NCI-H146 treated with DMSO at 0.1 percent for 48 hours (cell line): ENCODE results near the gene TM9SF1.
A peak's percentile ranks its signal among the peaks of the same experiment; 100 is the strongest.

Source experiments
- DNase-seq: peaks from one replicate; lab custom pipeline; 2025; ENCODE audit not compliant: unreplicated experiment; lab: John Stamatoyannopoulos, UW

The TM9SF1 gene

DNA sequence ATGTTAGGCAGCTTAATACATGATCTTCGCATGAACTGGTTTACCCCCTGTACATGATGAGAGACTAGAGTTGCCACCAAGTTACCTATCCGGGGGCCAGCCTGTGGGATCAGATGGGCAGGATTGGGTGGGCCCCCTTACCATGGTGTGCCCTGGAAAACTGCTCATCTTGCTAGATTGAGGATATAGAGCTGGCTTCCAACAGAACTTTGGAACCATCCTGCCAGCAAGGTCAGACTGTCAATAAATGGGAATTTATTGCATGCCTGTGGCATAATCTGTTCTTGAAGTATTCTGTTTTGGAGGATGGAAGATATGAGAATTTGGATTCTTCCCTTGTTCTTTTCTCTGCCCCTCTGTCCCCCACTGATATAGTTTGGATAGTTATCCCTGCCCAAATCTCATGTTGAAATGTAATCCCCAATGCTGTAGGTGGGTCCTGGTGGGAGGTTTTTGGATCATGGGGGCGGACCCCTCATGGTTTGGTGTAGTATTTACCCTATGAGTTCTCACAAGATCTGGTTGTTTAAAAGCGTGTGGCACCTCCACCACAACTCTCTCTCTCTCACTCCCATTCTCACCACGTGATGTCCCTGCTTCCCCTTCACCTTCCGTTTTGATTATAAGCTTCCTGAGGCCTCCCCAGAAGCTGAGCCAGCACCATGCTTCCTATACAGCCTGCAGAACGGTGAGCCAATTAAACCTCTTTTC lies 3.7 kb upstream of the TM9SF1 start:
- no peak for DNase-seq

GRCh38 chr14:24197056-24197450 lies 1.8 kb upstream of the TM9SF1 start:
- DNase-seq: no peak

DNA sequence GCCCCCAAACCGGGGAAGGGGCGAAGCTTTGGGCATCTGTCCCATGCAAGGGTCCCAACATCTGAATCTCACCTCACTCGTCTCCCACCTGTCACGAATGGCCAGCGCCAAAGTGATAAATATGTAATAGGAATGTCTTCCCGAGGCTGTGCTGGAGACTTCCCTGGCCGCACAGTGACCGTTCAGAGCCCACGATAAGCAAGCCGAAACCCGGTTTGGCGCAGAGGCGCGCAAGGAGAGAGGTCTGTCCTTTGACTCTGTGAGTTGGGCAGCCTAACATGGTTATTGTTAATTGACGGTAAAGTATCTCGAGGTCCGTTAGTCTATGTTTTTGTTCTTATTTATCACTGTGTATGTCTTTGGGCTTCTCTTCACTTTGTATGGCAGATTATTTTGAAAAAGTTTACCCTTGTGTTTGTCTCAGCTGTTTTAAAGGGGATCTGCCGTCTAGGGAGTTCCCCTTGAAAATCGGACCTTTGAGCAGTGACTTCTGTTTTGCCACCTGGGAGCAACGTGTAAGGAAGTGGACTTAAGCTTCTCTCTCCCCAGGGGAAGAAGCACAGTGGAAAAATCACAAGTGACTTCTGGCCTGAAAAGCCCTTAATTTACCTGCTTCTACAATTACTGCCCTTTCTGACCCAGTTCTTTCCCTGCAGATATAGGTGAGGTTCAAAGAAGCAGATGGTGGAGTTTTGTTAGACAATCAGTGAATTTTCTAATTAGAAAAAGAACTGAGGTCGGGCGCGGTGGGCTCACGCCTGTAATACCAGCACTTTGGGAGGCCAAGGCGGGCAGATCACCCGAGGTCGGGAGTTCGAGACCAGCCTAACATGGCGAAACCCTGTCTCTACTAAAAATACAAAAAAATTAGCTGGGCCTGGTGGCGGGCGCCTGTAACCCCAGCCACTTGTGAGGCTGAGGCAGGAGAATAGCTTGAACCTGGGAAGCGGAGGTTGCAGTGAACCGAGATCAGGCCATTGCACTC lies 1.1 kb upstream of the TM9SF1 start:
- no peak for DNase-seq

- DNase-seq: no peak
Observed at GRCh38 chr14:24194873-24195185, 412 bp downstream of the TM9SF1 start.

GRCh38 chr14:24194186-24194872 lies 912 bp downstream of the TM9SF1 start:
- no peak for DNase-seq

DNA sequence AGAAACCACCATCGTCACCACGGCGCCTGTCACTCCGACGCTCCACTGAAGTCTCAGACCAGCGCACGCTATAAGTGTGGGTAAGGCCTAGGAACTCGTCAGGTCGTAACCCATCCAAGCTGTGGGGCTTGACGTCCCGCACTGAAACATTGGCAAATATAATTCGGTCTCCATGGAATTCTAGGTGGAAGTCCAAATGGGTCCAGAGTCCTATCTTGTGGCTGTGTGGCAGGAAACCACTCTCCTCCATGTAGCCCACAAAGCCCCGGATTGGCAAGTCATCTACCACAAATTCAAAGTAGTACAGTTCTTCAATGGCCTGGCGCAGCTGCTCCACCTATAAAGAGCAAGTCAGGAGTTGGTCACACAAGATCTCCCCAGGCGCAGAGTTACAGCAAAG lies 2.3 kb downstream of the TM9SF1 start:
- no peak for DNase-seq

DNA sequence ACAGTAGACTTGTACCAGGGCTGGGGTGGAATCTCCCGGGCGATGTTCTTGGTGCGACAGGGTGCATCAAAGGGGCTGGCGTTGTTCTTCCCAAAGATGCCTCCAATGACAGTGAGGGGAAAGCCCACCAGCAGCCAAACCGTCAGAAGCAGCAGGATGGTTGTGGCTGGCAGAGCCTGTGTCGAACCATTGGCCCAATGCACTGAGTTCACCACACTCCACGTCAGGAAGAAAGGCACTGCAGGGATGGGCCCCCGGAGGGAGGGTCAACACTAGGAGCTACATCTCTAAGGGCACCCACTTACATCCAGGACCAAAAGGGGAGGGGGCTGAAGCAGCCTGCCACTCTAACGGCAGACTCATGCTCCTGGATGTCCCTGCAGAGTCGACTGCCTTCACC lies 4.8 kb downstream of the TM9SF1 start:
- DNase-seq: no peak

- DNase-seq: no peak
Observed at GRCh38 chr14:24189460-24189859, 5.8 kb downstream of the TM9SF1 start.

DNA sequence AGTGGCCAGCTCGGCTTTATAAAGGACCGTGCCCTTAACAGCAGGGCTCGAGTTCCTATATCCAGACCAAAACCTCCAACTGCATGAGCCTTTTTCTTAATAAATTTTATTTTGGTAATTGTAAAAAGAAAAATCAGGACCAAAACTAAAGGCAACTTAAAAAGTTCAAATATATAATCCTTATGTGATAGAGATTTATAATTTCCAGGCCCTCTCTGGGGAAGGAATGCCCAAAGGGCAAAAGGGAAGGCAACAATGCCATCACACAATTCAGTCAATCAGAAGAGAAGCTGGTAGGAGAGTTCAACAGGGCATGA lies 6.2 kb downstream of the TM9SF1 start:
- DNase-seq: no peak

DNA sequence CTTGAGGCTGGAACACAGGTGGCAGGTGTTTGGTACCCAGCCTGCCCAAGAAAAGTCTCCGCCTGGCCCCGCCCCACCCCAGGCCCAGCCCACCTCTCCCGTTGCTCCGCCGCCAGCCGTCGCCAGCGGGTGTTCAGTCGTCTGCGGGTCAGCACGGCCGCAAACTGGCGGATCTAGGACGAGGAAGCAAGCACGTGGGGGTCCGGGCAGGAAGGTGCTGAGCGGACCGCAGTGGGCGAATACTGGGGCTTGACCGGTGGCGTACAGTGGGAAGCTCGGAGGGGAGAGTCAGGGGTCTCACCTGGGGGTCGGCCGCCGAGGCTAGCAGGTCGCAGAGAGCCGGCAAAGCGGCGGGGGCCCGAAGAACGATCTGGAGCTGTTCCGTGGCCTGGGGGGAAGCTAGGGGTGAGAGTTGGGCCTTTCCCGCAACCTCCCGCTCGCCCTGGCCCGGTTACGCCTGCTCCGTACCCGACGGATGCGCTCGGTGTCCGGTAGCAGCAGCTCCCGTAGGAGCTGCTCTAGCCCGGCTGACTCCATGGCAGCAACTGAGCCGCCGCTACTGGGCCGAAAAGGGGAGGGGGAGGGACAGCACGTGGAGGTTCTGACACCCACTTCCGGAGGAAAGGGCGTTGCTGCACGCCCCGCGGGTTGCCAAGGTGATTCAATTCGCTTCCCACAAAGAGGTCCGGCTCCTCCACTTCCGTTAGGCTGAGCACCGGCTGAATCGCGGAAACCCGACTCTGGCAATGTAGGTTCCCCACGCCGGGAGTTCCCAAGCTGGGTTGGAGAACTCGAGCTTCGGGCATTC lies 6.8 kb downstream of the TM9SF1 start, which contains the start of gene IPO4:
Gene IPO4, minus strand, starts transcription at position 566 of the 808 bp plus-strand sequence. Its CDS starts 29 bp downstream, at position 537.
- DNase-seq: peak; percentile 92

GRCh38 chr14:24187539-24187915 lies 7.7 kb downstream of the TM9SF1 start:
- DNase-seq: no peak

GRCh38 chr14:24186831-24187538 lies 8.3 kb downstream of the TM9SF1 start:
- DNase-seq: no peak

GRCh38 chr14:24185741-24186140 lies 9.5 kb downstream of the TM9SF1 start:
- no peak for DNase-seq

DNA sequence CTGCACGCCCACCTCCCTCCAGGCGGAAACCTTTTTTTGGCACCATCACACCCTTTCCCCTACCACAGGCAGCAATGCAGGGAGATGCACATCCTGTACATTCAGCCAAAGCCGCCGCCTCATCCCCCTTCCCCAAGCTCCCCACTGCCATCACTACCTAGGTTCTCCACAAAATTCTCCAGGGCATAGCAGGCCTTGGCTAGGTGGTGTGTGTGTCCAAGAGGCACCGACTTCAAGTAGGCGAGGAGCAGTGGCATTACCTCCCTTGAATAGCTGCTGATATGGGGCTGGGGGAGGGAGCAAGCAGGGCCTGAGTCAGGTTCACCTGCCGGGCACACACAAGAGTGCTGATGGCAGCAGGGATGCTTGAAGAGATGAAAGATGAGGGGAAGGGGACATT lies 10.2 kb downstream of the TM9SF1 start:
- no peak for DNase-seq

GRCh38 chr14:24184104-24184970 lies 10.9 kb downstream of the TM9SF1 start:
- DNase-seq: no peak

- DNase-seq: no peak
Observed at GRCh38 chr14:24183014-24183481, 12.2 kb downstream of the TM9SF1 start.

DNA sequence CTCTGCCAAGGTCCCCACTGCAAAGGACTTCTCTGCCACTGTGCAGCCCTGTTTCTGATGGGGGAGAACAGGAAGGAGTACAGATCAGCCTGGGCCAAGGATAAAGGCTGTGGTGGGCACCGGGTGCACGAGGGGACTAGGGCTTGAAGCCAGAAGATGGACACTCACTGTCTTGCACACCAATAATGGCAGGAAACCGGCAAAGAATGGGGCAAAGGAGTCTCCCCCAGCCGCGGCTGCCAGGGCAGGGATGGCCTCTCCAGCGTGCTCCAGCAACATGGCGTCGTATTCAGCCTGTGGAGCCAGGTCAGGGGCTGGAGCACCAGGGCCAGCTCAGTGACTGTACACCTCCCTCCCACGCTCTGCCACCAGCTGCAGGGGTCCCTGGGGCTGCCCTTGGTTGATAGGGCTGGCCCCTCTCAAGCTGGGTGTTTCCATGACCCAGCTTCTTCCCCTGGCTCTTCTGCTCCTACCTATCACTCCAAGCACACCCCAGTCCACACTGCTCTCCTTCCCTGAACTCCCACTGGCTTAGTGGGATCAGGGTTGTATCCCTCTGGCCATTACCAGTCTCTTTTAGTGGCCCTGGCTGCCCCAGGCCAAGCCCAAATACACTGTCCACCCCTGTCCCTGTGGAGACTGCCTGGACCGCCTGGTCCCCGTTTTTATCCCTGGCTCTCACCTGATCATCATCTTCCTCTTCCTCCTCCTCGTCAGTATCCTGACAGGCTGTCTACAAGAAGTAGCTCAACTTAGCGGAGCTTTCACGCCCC lies 12.9 kb downstream of the TM9SF1 start:
- DNase-seq: no peak

DNA sequence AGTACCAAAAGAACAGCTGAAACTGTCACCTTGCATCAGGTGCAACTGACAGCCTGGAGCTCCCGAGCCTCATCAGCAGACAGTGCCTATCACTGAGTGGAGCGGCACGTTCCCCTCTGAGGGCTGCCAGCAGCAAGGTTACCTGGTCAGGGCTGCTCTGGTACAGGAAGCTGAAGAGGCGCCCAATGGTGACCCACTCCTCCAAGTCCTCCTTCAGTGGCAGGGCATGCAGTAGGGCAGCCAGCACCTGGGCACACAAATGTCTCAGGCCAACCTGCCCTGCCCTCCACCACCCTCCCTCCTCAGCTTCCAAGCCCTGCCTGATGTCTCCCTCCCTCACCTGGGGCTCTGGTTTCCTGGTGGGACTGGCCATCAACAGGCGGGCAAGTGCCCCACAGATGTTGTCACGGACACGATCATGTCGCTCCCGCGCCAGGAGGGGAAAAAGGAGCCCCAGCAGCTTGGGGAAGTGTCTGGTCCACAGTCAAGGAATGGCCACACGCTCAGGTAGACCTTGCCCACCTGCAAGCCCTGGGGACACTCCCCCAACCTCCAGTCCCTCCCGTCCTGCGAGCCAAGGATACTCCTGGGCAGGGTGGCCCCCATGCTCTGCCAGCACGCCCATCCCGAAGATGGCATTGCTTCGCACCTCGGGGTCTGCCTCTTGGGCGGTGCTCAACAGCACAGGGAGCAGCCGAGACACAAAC lies 13.7 kb downstream of the TM9SF1 start:
- no peak for DNase-seq
